Measurements from ENCODE around the gene PDCD2. TPM values are rescaled to one million over a fixed set of nuclear protein-coding genes. Genes with fewer than 3 reads are reported as not detected.
A peak's percentile ranks its signal among the peaks of the same experiment; 100 is the strongest.
"Not testable (repeated sequence)": the region's sequence is repeated elsewhere in the genome, so short reads cannot be mapped to it uniquely, and the experiment has no call there.

The PDCD2 gene
- total RNA-seq (10 to 100 TPM; 48.2 to 49.5 TPM), total RNA-seq (61.5 to 145 reads per million in 2 donors)

GRCh38 chr6:170584181-170584953 lies at the start of gene PDCD2:
TSS of gene PDCD2 (minus strand) at chr6:170584637. CDS start at chr6:170584581, 56 bp downstream.
- peak within 1 kb of the TSS; percentile 97 for H3K27ac Mint-ChIP-seq
- peak within 1 kb of the TSS; percentile 95 for H3K4me3 Mint-ChIP-seq
- H3K27me3 Mint-ChIP-seq, result no peaks in the 10 kb centered on the region
- peaks cover 4% of the 10 kb centered on the region for H3K36me3 Mint-ChIP-seq (ENCODE audit: low read depth)
- ATAC-seq (peak; percentile 95), DNase-seq (peak; percentile 84 to 87 (median 86))
- no peaks in the 10 kb centered on the region for H3K9me3 ChIP-seq (ENCODE audit: control insufficient read depth, low read length, poor library complexity, severe bottlenecking)
- peaks cover 19% of the 10 kb centered on the region for H3K4me1 Mint-ChIP-seq

- ATAC-seq; H3K36me3 Mint-ChIP-seq (ENCODE audit: low read depth); H3K27ac Mint-ChIP-seq; H3K9me3 ChIP-seq (ENCODE audit: control insufficient read depth, low read length, poor library complexity, severe bottlenecking); H3K4me1 Mint-ChIP-seq; DNase-seq; H3K4me3 Mint-ChIP-seq; H3K27me3 Mint-ChIP-seq: not testable (repeated sequence)
Observed at GRCh38 chr6:170616020-170616554, 31.6 kb upstream of the PDCD2 start.

- H3K4me1 Mint-ChIP-seq; DNase-seq; H3K9me3 ChIP-seq (ENCODE audit: control insufficient read depth, low read length, poor library complexity, severe bottlenecking); H3K27ac Mint-ChIP-seq; H3K36me3 Mint-ChIP-seq (ENCODE audit: low read depth); H3K4me3 Mint-ChIP-seq: not testable (repeated sequence)
- H3K27me3 Mint-ChIP-seq, result peaks cover 33% of the 10 kb centered on the region
- ATAC-seq, result peak; percentile 96
Observed at GRCh38 chr6:170612256-170612804, 27.9 kb upstream of the PDCD2 start.

- not testable (repeated sequence) for H3K27ac Mint-ChIP-seq
Observed at GRCh38 chr6:170609225-170609624, 24.8 kb upstream of the PDCD2 start.

GRCh38 chr6:170605574-170606259 lies 21.3 kb upstream of the PDCD2 start:
- no peaks in the 10 kb centered on the region for H3K9me3 ChIP-seq (ENCODE audit: control insufficient read depth, low read length, poor library complexity, severe bottlenecking)
- no peaks in the 10 kb centered on the region for H3K4me1 Mint-ChIP-seq
- H3K4me3 Mint-ChIP-seq, result no peak overlapping the region
- DNase-seq, result no peak
- no peak for ATAC-seq
- H3K27ac Mint-ChIP-seq, result no peak overlapping the region
- H3K27me3 Mint-ChIP-seq, result peaks cover 69% of the 10 kb centered on the region
- H3K36me3 Mint-ChIP-seq (ENCODE audit: low read depth), result peaks cover 4% of the 10 kb centered on the region

More at GRCh38 chr6:170609225-170609624, 24.8 kb upstream of the PDCD2 start:
- H3K27me3 Mint-ChIP-seq, result peaks cover 61% of the 10 kb centered on the region
- not testable (repeated sequence) for DNase-seq; ATAC-seq; H3K4me1 Mint-ChIP-seq; H3K36me3 Mint-ChIP-seq (ENCODE audit: low read depth); H3K9me3 ChIP-seq (ENCODE audit: control insufficient read depth, low read length, poor library complexity, severe bottlenecking); H3K4me3 Mint-ChIP-seq

- H3K4me1 Mint-ChIP-seq, result no peaks in the 10 kb centered on the region
- no peaks in the 10 kb centered on the region for H3K9me3 ChIP-seq (ENCODE audit: control insufficient read depth, low read length, poor library complexity, severe bottlenecking)
- no peaks in the 10 kb centered on the region for H3K36me3 Mint-ChIP-seq (ENCODE audit: low read depth)
- DNase-seq (no peak), ATAC-seq (no peak)
- H3K27ac Mint-ChIP-seq, result no peak overlapping the region
- H3K27me3 Mint-ChIP-seq, result peaks cover 12% of the 10 kb centered on the region
- H3K4me3 Mint-ChIP-seq, result no peak overlapping the region
Observed at GRCh38 chr6:170597278-170597677, 12.8 kb upstream of the PDCD2 start.

- Mint-ChIP-seq H3K4me3 (no peak overlapping the region), H3K36me3 (ENCODE audit: low read depth) (no peaks in the 10 kb centered on the region), H3K4me1 (no peaks in the 10 kb centered on the region), H3K27ac (no peak overlapping the region), H3K27me3 (peaks cover 12% of the 10 kb centered on the region)
- DNase-seq (no peak), ATAC-seq (no peak)
- no peaks in the 10 kb centered on the region for H3K9me3 ChIP-seq (ENCODE audit: control insufficient read depth, low read length, poor library complexity, severe bottlenecking)
Observed at GRCh38 chr6:170596426-170596825, 12.0 kb upstream of the PDCD2 start.

- Mint-ChIP-seq H3K27me3 (peaks cover 6% of the 10 kb centered on the region), H3K4me3 (no peak overlapping the region), H3K27ac (no peak overlapping the region), H3K4me1 (no peaks in the 10 kb centered on the region), H3K36me3 (ENCODE audit: low read depth) (no peaks in the 10 kb centered on the region)
- H3K9me3 ChIP-seq (ENCODE audit: control insufficient read depth, low read length, poor library complexity, severe bottlenecking), result peaks cover 5% of the 10 kb centered on the region
- ATAC-seq, result no peak
- DNase-seq, result no peak
Observed at GRCh38 chr6:170590725-170591124, 6.3 kb upstream of the PDCD2 start.

- ATAC-seq (no peak), DNase-seq (no peak)
- peaks cover 19% of the 10 kb centered on the region for H3K4me1 Mint-ChIP-seq
- H3K36me3 Mint-ChIP-seq (ENCODE audit: low read depth), result peaks cover 4% of the 10 kb centered on the region
- peak overlapping the region; percentile 95 for H3K4me3 Mint-ChIP-seq
- no peaks in the 10 kb centered on the region for H3K27me3 Mint-ChIP-seq
- H3K9me3 ChIP-seq (ENCODE audit: control insufficient read depth, low read length, poor library complexity, severe bottlenecking), result no peaks in the 10 kb centered on the region
- H3K27ac Mint-ChIP-seq, result peak overlapping the region; percentile 97
Observed at GRCh38 chr6:170584954-170585498, 589 bp upstream of the PDCD2 start.

- no peaks in the 10 kb centered on the region for H3K9me3 ChIP-seq (ENCODE audit: control insufficient read depth, low read length, poor library complexity, severe bottlenecking)
- Mint-ChIP-seq H3K4me1 (peaks cover 19% of the 10 kb centered on the region), H3K27me3 (no peaks in the 10 kb centered on the region), H3K36me3 (ENCODE audit: low read depth) (peaks cover 4% of the 10 kb centered on the region), H3K4me3 (peak overlapping the region; percentile 95), H3K27ac (peak overlapping the region; percentile 97)
- DNase-seq (no peak), ATAC-seq (peak; percentile 2)
Observed at GRCh38 chr6:170583756-170584180, 669 bp downstream of the PDCD2 start.

- H3K27me3 Mint-ChIP-seq, result no peaks in the 10 kb centered on the region
- peaks cover 3% of the 10 kb centered on the region for H3K36me3 Mint-ChIP-seq (ENCODE audit: low read depth)
- no peaks in the 10 kb centered on the region for H3K9me3 ChIP-seq (ENCODE audit: control insufficient read depth, low read length, poor library complexity, severe bottlenecking)
- peaks cover 18% of the 10 kb centered on the region for H3K4me1 Mint-ChIP-seq
- no peak for DNase-seq
- no peak overlapping the region for H3K4me3 Mint-ChIP-seq
- H3K27ac Mint-ChIP-seq, result no peak overlapping the region
- no peak for ATAC-seq
Observed at GRCh38 chr6:170578909-170579308, 5.5 kb downstream of the PDCD2 start.

- Mint-ChIP-seq H3K4me3 (no peak overlapping the region), H3K27me3 (no peaks in the 10 kb centered on the region), H3K36me3 (ENCODE audit: low read depth) (peaks cover under 1% of the 10 kb centered on the region), H3K4me1 (peaks cover 2% of the 10 kb centered on the region), H3K27ac (no peak overlapping the region)
- ATAC-seq, result no peak
- H3K9me3 ChIP-seq (ENCODE audit: control insufficient read depth, low read length, poor library complexity, severe bottlenecking), result no peaks in the 10 kb centered on the region
- no peak for DNase-seq
Observed at GRCh38 chr6:170575250-170575649, 9.2 kb downstream of the PDCD2 start.

All from T-helper 17 cell (primary cell).